DND-41 (cell line): ENCODE data around the gene SAMD1.
A peak's percentile ranks its signal among the peaks of the same experiment; 100 is the strongest.

Source experiments
- ATAC-seq: fragments of 200-7000 bp; cut with Tn5 transposase; 3 replicates; pipeline ENCODE4 v1.9.1; 2021; ENCODE audit warnings: low read depth; ENCODE audit not compliant: insufficient read depth
- DNase-seq: peaks from one replicate; pipeline ENCODE4 v3.0.0-alpha.2; 2020
- H2AFZ ChIP-seq: 2 replicates; pipeline ENCODE4 v1.6.0; 2012; ENCODE audit warnings: low read depth, low read length
- H3K27ac ChIP-seq: 2 replicates; pipeline ENCODE4 v1.5.1; 2012; ENCODE audit warnings: low read length, inconsistent platforms
- H3K27me3 ChIP-seq: fragments of 200-600 bp; sonication (generic); 2 replicates; pipeline ENCODE4 v1.6.0; 2012; ENCODE audit warnings: low read length, mild to moderate bottlenecking, inconsistent platforms; ENCODE audit not compliant: insufficient read depth, poor library complexity
- H3K36me3 ChIP-seq: 2 replicates; pipeline ENCODE4 v1.5.1; 2012; ENCODE audit warnings: low read length, inconsistent platforms; ENCODE audit not compliant: insufficient read depth
- H3K4me1 ChIP-seq: 2 replicates; pipeline ENCODE4 v1.5.1; 2012; ENCODE audit warnings: mild to moderate bottlenecking, low read length; ENCODE audit not compliant: insufficient read depth
- H3K4me2 ChIP-seq: 2 replicates; pipeline ENCODE4 v1.6.0; 2012; ENCODE audit warnings: mild to moderate bottlenecking, moderate library complexity, low read length, inconsistent platforms; ENCODE audit not compliant: insufficient read depth
- H3K4me3 ChIP-seq, 2 experiments: fragments of 200-600 bp in 1 of 2; shearing (Covaris generic) in 1 of 2; 2 replicates each; pipeline ENCODE4 v1.5.1; 2012 to 2016; ENCODE audit warnings: inconsistent platforms in 2 of 2, low read length in 2 of 2, mild to moderate bottlenecking in 2 of 2, low read depth in 1 of 2, moderate library complexity in 1 of 2
- H3K79me2 ChIP-seq: 2 replicates; pipeline ENCODE4 v1.6.0; 2012; ENCODE audit warnings: low read length, inconsistent platforms; ENCODE audit not compliant: insufficient read depth
- H3K9ac ChIP-seq: 2 replicates; pipeline ENCODE4 v1.6.0; 2012; ENCODE audit warnings: low read depth, mild to moderate bottlenecking, inconsistent platforms, low read length, moderate library complexity
- H3K9me3 ChIP-seq: 2 replicates; pipeline ENCODE4 v1.5.1; 2012; ENCODE audit warnings: low read length, moderate library complexity, mild to moderate bottlenecking, inconsistent platforms; ENCODE audit not compliant: insufficient read depth, severe bottlenecking
- H4K20me1 ChIP-seq: 2 replicates; pipeline ENCODE4 v1.6.0; 2012; ENCODE audit warnings: low read length; ENCODE audit not compliant: insufficient read depth
- CTCF ChIP-seq: IDR thresholded peaks from 2 replicates; pipeline ENCODE4 v1.5.1; 2012; ENCODE audit warnings: borderline replicate concordance, low read length, moderate library complexity, mild to moderate bottlenecking; ENCODE audit not compliant: poor library complexity, severe bottlenecking; ENCODE audit errors: extremely low read depth
- EZH2 ChIP-seq: IDR thresholded peaks from 3 replicates; pipeline ENCODE4 v1.6.1; 2012; ENCODE audit warnings: borderline replicate concordance, low read depth, mild to moderate bottlenecking, moderate library complexity, low read length, inconsistent platforms; ENCODE audit not compliant: severe bottlenecking

The SAMD1 gene

GRCh38 chr19:14094854-14095253 lies 4.3 kb upstream of the SAMD1 start:
- Histone ChIP-seq H3K9ac (no peak overlapping the region), H3K9me3 (peaks cover 9% of the 10 kb centered on the region), H3K27me3 (no peaks in the 10 kb centered on the region), H3K36me3 (peaks cover 27% of the 10 kb centered on the region), H3K4me3 (no peak overlapping the region), H3K4me2 (no peak overlapping the region), H3K27ac (no peak overlapping the region), H2AFZ (no peak overlapping the region), H3K4me1 (peaks cover 13% of the 10 kb centered on the region), H4K20me1 (no peaks in the 10 kb centered on the region), H3K79me2 (peaks cover 8% of the 10 kb centered on the region)
- DNase-seq (no peak), ATAC-seq (no peak)
- TF ChIP-seq EZH2 = no peak
- TF ChIP-seq CTCF = no peak

GRCh38 chr19:14093117-14093823 lies 2.7 kb upstream of the SAMD1 start:
- Histone ChIP-seq H3K4me3 (no peak overlapping the region), H3K4me1 (peaks cover 26% of the 10 kb centered on the region), H3K4me2 (no peak overlapping the region), H3K27me3 (no peaks in the 10 kb centered on the region), H2AFZ (no peak overlapping the region), H3K79me2 (peaks cover 24% of the 10 kb centered on the region), H4K20me1 (peaks cover 15% of the 10 kb centered on the region), H3K9me3 (peaks cover 9% of the 10 kb centered on the region), H3K27ac (no peak overlapping the region), H3K9ac (no peak overlapping the region), H3K36me3 (peaks cover 38% of the 10 kb centered on the region)
- DNase-seq (no peak), ATAC-seq (no peak)
- TF ChIP-seq CTCF = no peak
- no peak for TF ChIP-seq EZH2

- peak; percentile 33 for ATAC-seq
- TF ChIP-seq CTCF = peak; percentile 28
- TF ChIP-seq EZH2 = no peak
- Histone ChIP-seq H3K9me3 (peaks cover 9% of the 10 kb centered on the region), H3K4me3 (peak overlapping the region; percentile 64 to 74), H3K4me1 (peaks cover 29% of the 10 kb centered on the region), H3K36me3 (peaks cover 36% of the 10 kb centered on the region), H3K27me3 (no peaks in the 10 kb centered on the region), H3K79me2 (peaks cover 24% of the 10 kb centered on the region), H3K9ac (peak overlapping the region; percentile 94), H2AFZ (peak overlapping the region; percentile 77), H4K20me1 (peaks cover 18% of the 10 kb centered on the region), H3K27ac (peak overlapping the region; percentile 92), H3K4me2 (peak overlapping the region; percentile 81)
- DNase-seq = peak; percentile 74
Measured at GRCh38 chr19:14091813-14092462, 1.4 kb upstream of the SAMD1 start.
